ENCODE measurements around the gene CARTPT. TPM values are rescaled to one million over a fixed set of nuclear protein-coding genes. Genes with fewer than 3 reads are reported as not detected.

CARTPT gene
- polyA plus RNA-seq, 3 donors: not detected

- no peaks in the 10 kb centered on the region for H3K79me2 ChIP-seq (ENCODE audit: insufficient read depth, low read length)
- H3K27me3 Mint-ChIP-seq (ENCODE audit: low read depth in 3 of 3): peaks cover 0 to 14% (median 2%) of the 10 kb centered on the region in 3 donors
- no peaks in the 10 kb centered on the region for H4K20me1 ChIP-seq (ENCODE audit: insufficient read depth, low read length)
- H3K27me3 ChIP-seq (ENCODE audit: control insufficient read depth in 2 of 2, insufficient read depth in 2 of 2, low read length in 2 of 2): no peaks in the 10 kb centered on the region
- intact Hi-C loops (cut with micrococcal nuclease): no loop called here
- H3K27ac Mint-ChIP-seq: no peak overlapping the region
- H3K36me3 ChIP-seq (replicated peaks in 1 of 2; ENCODE audit: control insufficient read depth in 1 of 2, insufficient read depth in 2 of 2, low read length in 2 of 2): no peaks in the 10 kb centered on the region
- no peaks in the 10 kb centered on the region for H3K4me1 ChIP-seq (ENCODE audit: control insufficient read depth in 1 of 2, insufficient read depth in 2 of 2, low read length in 2 of 2)
- no peak for TF ChIP-seq CTCF (IDR thresholded peaks at IDR 0.05)
- no peak overlapping the region for H3K9ac ChIP-seq (ENCODE audit: insufficient read depth, low read length, poor library complexity, severe bottlenecking)
- H3K36me3 Mint-ChIP-seq: no peaks in the 10 kb centered on the region
- no peak for DNase-seq
- no peak overlapping the region for H3K4me3 ChIP-seq (replicated peaks in 1 of 3; ENCODE audit: low read depth in 2 of 3, low read length in 3 of 3)
- H3K27ac ChIP-seq (ENCODE audit: low read depth in 1 of 2, low read length in 2 of 2): no peak overlapping the region
- H3K4me1 Mint-ChIP-seq: no peaks in the 10 kb centered on the region
- no peak overlapping the region for H3K4me2 ChIP-seq (replicated peaks; ENCODE audit: extremely low read depth, low read length, poor library complexity, severe bottlenecking)
- H3K9me3 ChIP-seq (replicated peaks in 1 of 2; ENCODE audit: control insufficient read depth in 1 of 2, insufficient read depth in 1 of 2, low read length in 2 of 2): no peaks in the 10 kb centered on the region
- no peak overlapping the region for H3K4me3 Mint-ChIP-seq
- H3K9me3 Mint-ChIP-seq: peaks cover 0 to 2% (median 0%) of the 10 kb centered on the region in 7 donors
- H2AFZ ChIP-seq (ENCODE audit: insufficient read depth, low read depth, low read length, poor library complexity, severe bottlenecking): no peak overlapping the region
Measured at GRCh38 chr5:71731015-71731414, 11.9 kb downstream of the CARTPT start.

DNA sequence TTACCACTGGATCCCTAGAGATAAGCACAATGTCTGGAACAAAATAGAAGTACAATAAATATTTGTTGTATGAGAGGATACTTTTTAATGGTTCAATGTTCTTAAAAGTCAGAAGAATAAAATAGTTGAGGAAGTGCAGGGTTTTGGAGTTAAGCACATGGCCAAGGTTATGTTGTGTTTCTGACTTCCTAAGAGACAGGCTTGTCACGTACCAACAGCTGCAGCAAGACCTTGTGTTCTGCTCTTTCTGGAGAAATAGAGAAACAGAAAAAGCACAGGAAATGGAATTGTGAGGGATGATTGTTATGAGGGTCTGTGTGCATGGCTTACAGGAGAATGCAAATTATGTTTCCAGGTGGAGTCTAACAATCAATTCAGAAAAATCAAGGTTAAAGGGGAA, 12.9 kb downstream of the CARTPT start:
- intact Hi-C loops (cut with micrococcal nuclease): no loop called here
- 44% methylated on average over 1 of the region's 1 CpG for WGBS (ENCODE audit: insufficient coverage)
- peaks cover 2 to 14% (median 2%) of the 10 kb centered on the region in 3 donors for H3K27me3 Mint-ChIP-seq (ENCODE audit: low read depth in 3 of 3)
- no peak overlapping the region for H3K4me3 Mint-ChIP-seq
- Histone ChIP-seq H3K9me3 (replicated peaks in 1 of 2; ENCODE audit: control insufficient read depth in 1 of 2, insufficient read depth in 1 of 2, low read length in 2 of 2) (no peaks in the 10 kb centered on the region), H2AFZ (ENCODE audit: insufficient read depth, low read depth, low read length, poor library complexity, severe bottlenecking) (no peak overlapping the region), H3K27me3 (ENCODE audit: control insufficient read depth in 2 of 2, insufficient read depth in 2 of 2, low read length in 2 of 2) (no peaks in the 10 kb centered on the region), H3K9ac (ENCODE audit: insufficient read depth, low read length, poor library complexity, severe bottlenecking) (no peak overlapping the region), H4K20me1 (ENCODE audit: insufficient read depth, low read length) (no peaks in the 10 kb centered on the region), H3K36me3 (replicated peaks in 1 of 2; ENCODE audit: control insufficient read depth in 1 of 2, insufficient read depth in 2 of 2, low read length in 2 of 2) (no peaks in the 10 kb centered on the region), H3K4me1 (ENCODE audit: control insufficient read depth in 1 of 2, insufficient read depth in 2 of 2, low read length in 2 of 2) (no peaks in the 10 kb centered on the region), H3K79me2 (ENCODE audit: insufficient read depth, low read length) (no peaks in the 10 kb centered on the region), H3K4me2 (replicated peaks; ENCODE audit: extremely low read depth, low read length, poor library complexity, severe bottlenecking) (no peak overlapping the region), H3K27ac (ENCODE audit: low read depth in 1 of 2, low read length in 2 of 2) (no peak overlapping the region), H3K4me3 (replicated peaks in 1 of 3; ENCODE audit: low read depth in 2 of 3, low read length in 3 of 3) (no peak overlapping the region)
- no peak for DNase-seq
- H3K9me3 Mint-ChIP-seq: peaks cover 0 to 2% (median 0%) of the 10 kb centered on the region in 7 donors
- H3K36me3 Mint-ChIP-seq: no peaks in the 10 kb centered on the region
- no peak overlapping the region for H3K27ac Mint-ChIP-seq
- H3K4me1 Mint-ChIP-seq: no peaks in the 10 kb centered on the region
- no peak for TF ChIP-seq CTCF (IDR thresholded peaks at IDR 0.05)

All from CD14-positive monocyte (primary cell).